ENCODE measurements around the gene ACTL8.

ACTL8 gene, protein sequence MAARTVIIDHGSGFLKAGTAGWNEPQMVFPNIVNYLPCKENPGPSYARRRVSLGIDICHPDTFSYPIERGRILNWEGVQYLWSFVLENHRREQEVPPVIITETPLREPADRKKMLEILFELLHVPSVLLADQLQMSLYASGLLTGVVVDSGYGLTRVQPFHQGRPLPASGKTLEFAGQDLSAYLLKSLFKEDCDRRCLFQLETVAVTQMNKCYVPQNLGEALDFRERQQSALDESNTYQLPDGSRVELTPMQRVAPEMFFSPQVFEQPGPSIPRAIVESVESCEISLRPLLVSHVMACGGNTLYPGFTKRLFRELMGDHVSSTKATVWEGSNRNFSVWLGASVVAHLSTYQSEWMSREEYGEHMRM

DNA sequence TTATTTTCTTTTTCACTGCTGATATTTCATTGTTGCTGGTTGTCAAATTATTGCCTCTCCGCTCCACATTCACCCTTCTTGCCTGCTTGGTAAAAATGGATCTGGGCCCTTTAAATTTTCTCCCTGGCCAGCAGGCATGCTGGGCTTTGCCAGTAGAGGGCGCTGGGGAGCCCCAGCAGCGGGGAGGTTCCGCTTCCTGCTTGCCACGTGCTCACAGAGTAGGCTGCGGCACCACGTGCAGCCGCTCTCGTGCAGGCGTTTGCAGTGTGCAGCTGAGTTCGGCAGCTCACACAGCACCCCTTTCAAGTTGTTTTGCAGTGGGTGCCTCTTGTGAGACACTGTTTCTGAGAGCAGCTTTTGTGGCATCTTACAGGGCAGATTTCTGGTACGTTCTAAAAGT, at the start of gene ACTL8:
Gene ACTL8, plus strand, starts transcription at position 214 of the 400 bp plus-strand sequence. CDS start 67,676 bp downstream, outside the sequence.
- no peak for DNase-seq

DNA sequence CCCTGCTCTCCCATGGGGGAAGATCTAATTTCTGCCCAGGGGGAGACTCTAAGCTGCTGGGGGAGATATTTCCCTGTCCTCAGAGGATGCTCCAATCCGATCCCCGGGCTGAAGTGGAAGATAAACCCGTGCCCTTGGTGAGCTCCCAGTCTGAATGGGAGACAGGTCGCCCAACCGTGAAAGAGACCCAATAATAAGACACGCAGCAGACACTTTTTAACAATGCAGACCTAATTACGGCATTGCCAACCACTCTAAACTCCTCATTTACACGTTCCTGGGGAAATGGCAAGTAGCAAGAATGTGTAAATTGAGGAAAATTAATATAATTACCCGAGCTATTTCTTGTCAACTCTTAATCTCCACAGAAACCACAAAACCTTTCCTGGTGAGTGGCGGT, 48.7 kb upstream of the ACTL8 start:
- no peak for DNase-seq

DNA sequence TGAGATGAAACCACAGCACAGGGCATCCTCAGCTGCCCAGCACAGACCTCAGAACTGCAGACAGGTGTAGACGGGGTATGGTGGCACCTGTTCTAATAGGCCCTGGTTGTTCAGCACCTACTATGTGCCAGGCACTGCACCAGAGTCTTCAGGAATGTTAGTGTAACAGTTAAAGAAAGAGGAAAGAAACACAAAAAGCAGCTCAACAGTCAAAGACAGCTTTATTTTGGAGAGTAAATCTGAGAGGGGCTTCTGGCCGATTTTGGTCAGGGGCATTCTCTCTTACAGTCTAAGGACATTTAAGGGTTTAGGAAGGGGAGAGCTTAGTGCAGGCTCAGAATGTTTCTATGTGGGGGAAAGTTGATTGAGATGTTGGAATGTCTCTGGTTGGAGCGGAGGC, 45.2 kb upstream of the ACTL8 start:
- DNase-seq: no peak

DNA sequence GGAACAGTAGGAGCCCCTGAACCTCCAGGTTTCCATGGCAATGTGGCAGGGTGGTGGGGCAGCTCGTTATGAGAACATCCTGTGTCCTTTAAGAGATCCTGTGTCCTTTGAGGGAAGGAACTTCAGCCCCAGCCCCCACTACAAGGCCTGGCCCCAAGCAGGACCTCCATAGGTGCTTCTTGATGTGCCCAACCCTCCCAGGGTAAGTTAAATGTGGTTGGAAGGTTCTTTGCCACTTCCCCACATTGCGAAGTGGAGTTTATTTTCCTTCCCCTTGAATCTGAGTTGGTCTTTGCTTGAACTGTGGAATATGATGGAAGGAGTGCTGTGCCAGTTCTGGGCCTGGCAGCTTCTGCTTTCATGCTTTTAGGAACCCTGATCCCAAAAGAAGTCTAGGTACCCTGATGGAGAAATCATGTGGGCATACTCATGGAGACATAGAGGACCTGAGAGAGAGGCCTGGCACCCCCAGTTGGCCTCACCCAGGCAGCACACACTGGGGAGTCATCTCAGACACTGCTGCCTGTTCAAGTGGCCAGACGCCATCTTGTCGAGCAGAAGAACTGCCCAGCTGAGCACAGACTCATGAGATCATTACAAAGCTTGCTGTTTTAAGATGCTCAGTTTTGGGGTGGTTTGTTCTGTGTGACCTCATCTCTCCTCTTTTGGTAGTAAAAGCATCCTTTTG, 44.1 kb upstream of the ACTL8 start:
- no peak for DNase-seq

DNA sequence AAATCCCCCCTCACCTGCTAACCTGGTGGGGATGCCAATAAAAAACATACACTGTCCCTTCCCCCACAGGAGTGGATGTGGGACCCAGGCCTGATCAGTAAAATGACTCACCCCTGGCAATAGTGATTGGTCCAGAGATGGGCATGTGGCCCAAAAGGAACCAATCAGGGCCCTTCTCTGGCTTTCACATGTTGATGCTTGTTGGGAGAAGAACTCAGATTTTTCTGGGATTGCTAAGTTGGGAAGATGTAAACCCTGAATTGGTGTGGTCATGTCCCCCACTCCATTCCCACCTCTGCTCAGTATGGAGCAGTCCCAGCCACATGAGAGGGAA, 43.6 kb upstream of the ACTL8 start:
- no peak for DNase-seq

DNA sequence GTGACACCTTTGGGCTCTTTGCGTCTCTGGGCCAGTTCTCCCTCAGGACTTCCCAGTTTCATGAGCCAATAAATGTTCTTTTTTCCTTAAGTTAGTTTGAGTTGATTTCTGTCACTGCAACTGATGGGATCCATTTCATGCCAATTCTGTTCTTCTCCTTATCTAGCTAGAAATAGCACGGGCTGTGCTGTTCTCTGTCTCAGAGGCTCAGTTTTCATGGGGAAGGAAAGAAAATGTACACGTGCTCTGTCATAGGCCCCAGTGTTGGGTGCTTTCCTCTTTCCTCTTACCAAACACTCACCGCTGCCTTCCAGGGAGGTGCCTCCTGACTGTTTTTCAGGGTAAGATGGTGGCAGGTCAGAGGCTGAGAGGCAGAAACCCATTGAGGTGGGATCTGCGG, 43.2 kb upstream of the ACTL8 start:
- no peak for DNase-seq

DNA sequence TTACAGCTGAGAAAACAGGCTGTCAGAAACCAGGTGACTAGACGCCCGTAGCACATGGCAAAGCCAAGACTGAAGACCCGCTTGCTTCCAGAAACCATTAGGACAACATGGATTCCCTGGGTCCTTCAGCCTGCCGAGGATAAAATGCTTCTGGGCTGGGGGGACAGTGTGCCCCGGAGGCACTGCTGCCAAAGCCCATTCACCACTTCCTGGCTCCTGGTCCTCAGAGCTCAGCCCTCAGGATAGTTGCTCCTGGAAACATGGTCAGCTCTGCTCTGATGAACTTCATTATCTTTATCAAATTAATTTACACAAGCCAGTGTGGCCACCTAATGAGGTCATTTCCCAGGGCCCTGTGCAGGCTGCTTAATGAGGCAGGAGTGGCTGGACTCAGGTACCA, 41.1 kb upstream of the ACTL8 start:
- DNase-seq: no peak

DNA sequence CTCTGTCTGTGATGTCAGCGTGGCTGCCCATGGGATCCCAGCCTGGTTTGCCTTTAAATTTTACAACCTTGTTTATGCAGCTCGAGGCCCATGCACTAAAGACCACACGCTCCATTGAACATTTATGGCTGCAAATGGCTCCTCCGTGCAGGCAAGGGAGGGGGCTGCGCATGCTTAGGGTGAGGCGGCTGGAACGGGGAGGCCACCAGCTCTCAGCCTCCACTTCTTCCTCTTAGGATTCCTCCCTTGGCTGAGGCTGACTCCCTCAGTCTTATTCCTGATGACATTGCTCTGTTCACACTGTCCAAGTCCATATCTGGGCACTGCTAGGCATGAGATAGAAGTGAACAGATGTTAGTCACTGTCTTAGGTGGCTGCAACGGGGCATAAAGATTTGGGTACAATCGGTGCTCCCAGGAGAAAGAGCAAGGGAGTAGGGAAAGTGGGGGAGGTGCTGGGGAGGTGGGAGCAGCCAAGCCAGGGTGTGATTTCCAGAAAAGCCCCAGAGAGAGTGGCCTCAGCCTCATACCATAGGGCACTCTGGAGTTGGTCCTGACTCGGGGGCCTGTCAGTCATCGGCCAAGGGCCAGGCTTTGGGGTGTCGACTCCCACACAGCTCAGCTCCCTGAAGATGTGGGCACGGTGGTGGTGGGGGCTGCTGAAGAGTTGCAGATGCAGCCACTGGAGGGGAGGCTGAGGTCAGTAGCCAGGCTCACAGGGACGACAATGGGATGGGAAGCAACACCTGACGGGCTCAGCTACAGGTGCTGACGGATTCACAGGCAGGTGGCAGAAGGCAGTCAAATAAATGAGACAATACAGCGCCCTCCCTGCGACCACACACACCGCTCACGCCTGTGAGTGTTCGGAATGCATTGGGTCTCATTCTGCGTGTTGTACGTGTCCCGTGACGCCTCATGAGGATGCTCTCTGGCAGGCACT, 37.3 kb upstream of the ACTL8 start:
- no peak for DNase-seq

DNA sequence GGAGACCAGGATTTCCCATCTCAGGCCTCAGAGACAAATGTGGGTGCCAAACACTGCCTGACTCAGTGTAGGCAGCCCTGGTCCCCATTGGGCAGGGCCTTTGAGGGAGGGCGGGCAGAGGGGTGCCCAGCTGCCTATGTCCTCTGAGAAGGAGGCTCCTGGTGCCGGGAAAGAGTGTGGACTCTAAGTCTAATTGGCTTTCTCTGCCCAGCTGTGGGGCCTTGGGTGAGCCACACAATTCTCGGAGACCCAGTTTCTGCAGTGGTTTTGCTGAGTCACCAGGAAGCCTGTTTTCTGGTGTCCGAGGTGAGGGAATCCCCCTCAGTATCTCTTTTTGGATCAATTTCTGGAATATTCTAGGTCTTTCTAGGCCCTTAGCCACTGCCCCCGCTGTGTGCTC, 35.3 kb upstream of the ACTL8 start:
- no peak for DNase-seq

DNA sequence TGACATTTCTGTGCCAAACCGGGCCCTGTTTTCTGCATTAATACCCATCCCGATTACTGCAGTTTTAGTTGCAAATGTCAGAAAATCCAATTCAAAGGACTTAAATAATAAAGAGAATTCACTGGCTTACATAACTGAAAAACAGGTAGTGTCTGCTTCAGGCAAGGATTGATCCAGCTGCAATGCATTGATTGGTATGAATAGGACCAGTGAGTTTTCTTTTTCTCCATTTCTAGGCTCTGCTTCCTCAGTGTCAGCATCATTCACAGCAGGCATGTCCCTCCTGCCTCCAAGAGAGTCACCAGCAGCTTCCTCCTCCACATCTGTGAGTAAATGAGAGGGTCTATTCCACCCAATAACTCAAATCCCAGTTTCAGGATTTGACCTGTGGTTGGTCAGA, 33.7 kb upstream of the ACTL8 start:
- DNase-seq: no peak

DNA sequence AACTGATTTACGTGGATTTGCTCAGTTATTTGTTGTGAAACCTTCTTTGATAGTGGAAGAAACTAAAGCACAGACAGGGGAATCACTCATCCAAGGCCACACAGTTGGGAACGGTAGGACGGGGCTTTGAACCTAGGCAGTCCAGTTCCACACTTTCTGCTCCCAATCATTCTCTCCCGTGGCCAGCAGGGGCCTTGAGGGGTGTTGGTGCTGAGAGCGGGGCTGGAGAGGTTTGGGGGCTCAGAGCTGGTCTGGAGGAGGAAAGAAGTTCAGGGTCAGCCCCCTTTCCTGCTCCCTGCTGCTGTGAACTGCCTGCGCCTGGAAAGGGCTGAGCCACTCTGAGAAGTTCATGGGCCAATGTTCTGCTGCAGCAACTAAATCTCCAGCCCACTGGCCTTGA, 31.4 kb upstream of the ACTL8 start:
- DNase-seq: no peak

DNA sequence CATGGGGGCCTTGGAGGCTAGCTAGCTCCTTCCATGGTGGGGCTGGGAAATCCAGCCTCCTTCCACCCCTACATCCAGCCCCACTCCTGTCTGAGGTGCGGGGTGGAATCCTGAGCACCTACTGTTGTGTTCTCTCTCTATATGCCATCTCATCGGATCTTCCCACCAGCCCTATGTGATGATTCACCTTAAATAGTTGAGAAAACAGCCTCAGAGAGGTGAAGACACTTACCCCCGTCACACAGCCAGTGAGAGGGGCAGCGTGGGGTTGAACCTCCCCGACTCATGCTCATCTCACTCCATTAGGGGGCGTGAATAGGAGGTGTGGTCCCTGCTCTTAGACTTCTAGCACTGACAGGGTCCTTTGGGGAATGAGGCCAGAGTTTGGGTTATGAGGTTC, 31.0 kb upstream of the ACTL8 start:
- DNase-seq: no peak

DNA sequence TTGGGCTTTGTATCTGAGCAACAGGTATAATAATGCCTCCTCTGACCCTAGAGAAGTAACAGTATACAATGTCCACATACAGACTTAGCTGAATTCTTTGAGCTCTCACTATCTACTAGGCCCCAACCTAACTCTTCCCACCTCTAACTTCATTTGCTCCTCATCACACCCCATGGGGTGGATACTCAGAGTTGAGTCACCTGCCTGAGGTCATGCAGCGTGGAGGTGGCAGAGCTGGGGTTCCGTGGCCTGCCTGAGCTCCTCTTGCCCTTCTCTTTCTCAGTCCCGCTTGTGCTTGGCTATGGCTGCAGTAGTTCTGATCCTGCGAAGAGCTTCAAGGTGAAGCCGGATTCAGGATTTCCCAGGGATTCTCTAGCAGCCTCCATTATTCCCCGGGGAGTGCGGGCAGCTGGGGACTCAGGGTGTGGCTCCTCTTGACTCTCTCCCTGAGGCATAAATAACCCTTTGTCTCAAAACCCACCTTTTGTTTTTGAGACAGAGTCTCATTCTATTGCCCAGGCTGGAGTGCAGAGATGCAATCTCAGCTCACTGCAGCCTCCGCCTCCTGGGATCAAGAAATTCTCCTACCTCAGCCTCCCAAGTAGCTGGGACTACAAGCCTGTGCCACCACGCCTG, 29.9 kb upstream of the ACTL8 start:
- DNase-seq: no peak

DNA sequence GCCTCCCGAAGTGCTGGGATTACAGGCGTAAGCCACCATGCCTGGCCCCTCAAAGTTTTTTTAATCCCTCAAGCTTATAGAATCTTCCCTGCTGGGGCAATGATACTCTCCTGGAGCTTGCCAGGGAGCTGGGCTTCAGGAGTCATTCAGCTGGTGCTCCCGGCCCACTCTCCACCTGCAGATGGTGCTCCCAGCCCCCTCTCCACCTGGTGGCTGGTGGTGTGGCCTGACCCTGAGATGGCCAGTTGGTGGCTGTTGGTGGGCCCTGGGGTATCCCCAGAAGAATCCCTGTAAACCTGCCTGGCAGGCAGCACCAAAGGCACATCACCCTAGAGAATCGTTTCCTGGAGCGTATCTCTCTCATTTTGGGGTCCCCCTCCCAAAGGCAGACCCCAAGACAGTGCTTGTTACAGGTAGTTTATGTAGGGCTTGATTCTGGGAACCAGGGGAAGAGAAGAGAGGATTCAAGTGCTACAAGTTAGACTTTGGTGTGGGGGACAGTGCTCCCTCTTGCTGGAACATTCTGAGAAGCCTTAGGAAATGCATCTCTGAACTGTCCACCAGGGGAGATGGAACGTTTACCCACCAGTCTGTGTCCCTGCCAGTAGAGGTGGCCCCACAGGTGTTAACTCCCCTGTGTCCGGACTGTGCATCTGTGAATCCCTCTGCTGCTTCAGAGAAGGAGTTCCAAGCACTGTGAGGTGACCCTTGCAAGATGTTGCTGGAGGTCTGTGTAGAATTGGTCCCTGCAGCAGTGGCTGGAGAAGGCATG, 29.1 kb upstream of the ACTL8 start:
- no peak for DNase-seq

DNA sequence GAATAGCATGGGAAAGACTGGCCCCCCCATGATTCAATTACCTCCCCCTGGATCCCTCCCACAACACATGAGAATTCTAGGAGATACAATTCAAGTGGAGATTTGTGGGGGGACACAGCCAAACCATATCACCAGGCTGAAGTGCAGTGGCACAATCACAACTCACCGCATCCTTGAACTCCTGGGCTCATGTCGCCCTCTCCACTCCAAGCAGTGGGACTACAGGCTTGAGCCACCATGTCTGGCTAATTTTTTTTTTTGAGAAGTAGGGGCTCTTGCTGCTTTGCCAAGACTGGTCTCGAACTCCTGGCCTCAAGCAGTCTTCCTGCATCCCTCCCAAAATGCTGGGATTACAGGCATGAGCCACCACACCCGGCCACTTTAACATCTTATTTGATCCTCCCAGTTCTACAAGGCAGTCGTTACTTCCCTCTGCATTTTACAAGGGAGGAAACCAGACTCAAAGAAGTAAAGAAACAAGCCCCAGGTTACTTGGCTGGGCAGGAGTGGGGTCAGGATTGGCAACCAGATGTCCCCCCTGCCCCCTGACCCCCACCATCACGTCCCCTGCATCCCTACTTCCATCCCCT, 26.9 kb upstream of the ACTL8 start:
- DNase-seq: no peak

DNA sequence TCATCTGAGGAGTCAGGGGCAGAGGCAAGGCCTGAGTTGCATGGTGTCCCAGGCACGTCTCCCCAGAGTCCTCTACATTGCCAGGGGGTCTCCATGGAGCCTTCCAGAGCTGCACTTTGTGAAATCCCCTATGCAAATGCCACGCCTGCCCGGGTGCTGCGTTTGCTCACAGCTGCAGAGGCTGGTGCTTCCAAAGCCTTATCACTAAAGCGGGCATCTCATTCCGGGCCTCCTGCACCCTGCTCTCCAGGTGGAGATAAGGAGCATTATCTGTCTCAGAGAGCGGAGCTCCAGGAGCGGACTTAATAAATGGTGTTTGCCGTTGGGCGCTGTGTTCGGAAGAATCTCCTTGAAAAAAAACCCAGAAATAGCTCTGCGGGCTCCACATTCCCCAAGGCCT, 25.9 kb upstream of the ACTL8 start:
- no peak for DNase-seq

DNA sequence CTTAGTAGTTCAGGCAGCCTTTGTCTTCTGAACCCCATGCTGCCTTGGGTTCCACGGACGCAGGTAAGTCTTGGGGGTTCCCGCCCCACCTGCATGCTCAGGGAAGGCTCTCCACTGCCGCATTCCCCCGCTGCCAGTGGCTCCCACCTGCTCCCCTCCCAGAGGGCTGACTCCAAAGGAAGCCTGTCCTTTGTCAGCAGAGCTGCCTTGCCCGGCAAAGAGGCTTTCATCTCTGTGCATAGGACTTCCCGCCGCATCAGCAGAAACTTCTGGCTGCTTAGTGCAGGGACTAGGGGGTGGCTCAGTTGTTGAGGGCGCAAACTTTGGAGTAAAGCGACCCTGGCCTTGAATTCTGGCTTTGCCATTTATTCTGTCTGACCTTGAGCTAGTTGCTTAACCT, 25.2 kb upstream of the ACTL8 start:
- no peak for DNase-seq

DNA sequence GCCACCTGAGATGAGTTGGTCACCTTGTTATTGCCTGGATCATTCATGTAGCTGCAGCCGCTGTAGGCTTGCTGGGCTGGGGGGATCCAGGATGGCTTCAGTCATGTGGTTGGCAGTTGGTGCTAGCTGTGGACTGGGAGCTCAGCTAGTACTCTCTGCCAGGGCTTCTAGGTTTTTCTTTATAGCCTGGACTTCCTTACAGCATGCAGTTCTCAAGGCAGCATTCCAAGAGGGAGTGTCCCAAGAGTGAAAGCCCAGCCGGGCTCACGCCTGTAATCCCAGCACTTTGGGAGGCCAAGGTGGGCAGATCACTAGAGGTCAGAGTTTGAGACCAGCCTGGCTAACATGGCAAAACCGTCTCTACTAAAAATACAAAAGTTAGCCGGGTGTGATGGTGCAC, 23.7 kb upstream of the ACTL8 start:
- DNase-seq: no peak

DNA sequence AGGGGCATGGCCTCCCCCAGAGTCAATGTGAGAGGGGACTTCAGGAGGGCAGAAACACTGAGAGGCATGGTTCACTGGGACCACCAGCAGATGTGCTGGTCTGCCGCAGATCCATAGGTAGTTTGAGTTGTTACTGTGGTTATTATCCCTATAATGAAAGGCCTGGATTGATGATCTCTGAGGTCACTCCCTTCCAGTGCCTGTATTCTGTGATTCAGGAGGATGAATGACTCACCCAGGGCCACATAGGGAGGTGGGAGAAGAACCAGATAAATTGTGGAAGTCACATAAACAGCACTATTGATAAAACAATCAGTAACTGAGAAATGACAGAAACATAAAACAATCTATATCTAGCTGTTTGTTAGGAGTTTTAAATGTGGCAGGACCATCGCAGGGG, 22.7 kb upstream of the ACTL8 start:
- no peak for DNase-seq

DNA sequence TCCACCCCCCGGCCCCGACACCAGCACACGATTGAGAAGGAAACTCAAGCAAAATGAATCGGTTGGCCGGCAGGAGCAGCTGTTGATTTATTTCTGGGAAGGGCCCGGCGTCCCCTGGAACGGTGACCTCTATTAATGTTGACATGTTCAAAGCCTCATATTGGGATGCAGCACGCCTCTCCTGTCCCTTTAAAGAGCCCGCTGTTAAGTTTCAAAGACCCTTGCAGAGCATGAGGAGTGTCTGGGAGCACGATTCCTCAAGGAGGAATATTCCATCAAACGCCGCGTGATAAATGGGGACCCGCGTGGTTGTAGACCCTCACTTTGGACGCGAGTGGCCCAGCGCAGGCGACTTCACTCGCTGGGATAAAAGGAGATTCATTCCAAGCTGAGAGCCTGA, 21.5 kb upstream of the ACTL8 start:
- no peak for DNase-seq

DNA sequence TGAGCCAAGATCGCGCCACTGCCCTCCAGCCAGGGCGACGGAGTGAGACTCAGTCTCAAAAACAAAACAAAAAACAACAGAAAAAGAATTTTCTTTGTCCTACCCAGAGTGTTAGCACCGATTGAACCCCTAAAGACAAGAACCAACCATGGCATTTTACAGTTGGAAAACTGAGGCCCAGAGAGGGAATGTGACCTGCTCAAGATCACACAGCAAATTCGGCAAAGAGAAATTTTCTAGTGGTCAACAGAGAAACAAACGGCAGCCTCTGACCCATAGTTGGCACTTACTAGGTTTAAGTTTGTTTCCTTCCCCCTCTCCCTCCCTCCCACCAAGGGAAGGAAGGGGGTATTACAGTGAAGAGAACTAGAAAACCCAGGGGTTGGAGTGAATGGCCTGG, 20.5 kb upstream of the ACTL8 start:
- DNase-seq: no peak

DNA sequence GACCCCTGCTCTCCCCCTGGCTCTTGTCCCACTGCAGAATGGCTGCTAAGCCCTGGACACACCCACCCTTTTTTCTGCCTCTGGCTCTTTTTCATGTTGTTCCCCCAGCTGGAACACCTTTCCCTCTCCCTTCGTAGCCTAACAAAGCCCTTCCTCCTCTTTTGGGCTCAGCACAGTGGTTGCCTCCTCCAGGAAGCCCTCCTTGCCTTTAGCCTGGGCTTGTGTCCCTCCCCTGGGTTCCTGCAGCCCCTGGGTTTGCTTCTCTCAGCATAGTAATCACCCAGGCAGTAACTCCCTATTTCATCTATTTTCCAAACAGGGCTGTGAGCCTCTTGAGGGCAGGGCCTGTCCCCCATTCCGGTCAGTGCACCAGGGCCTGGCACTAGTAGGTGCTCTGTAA, 19.8 kb upstream of the ACTL8 start:
- no peak for DNase-seq
